ENCODE data around the gene BAHCC1. TPM values are rescaled to one million over a fixed set of nuclear protein-coding genes. Genes with fewer than 3 reads are reported as not detected.

The BAHCC1 gene
- total RNA-seq, 2 experiments from 2014 or later = 0.40 to 0.65 TPM

GRCh38 chr17:81398832-81399411 is 3.7 kb downstream of the BAHCC1 start:
- Mint-ChIP-seq H3K4me1 (ENCODE audit: low read depth) (peaks cover 28% of the 10 kb centered on the region), H3K4me3 (peak overlapping the region; percentile 61), H3K27ac (no peak overlapping the region), H3K36me3 (ENCODE audit: low read depth) (no peaks in the 10 kb centered on the region), H3K27me3 (peaks cover 60% of the 10 kb centered on the region), H3K9me3 (no peaks in the 10 kb centered on the region)
- CTCF ChIA-PET = interaction anchor here (6.2 kb wide), 1 partner anchor 85 kb away, joined by 29 read pairs; no protein-coding TSS in a partner anchor
- DNase-seq = no peak
- ATAC-seq = no peak
- no peak for TF ChIP-seq CTCF (IDR thresholded peaks at IDR 0.05)
- POLR2A ChIA-PET = interaction anchor here (1.0 kb wide), 1 partner anchor 86 kb away, joined by 3 read pairs; no protein-coding TSS in a partner anchor
- intact Hi-C loops (cut with micrococcal nuclease) = no loop called here

- DNase-seq = no peak
- ChIA-PET POLR2A (interaction anchor here (1.0 kb wide), 1 partner anchor 85 kb away, joined by 3 read pairs; no protein-coding TSS in a partner anchor), CTCF (interaction anchor here (6.2 kb wide), 1 partner anchor 84 kb away, joined by 29 read pairs; no protein-coding TSS in a partner anchor)
- peaks cover 24% of the 10 kb centered on the region for H3K4me1 Mint-ChIP-seq (ENCODE audit: low read depth)
- intact Hi-C loops (cut with micrococcal nuclease) = no loop called here
- ATAC-seq = no peak
- H3K27ac Mint-ChIP-seq = no peak overlapping the region
- peaks cover 59% of the 10 kb centered on the region for H3K27me3 Mint-ChIP-seq
- no peaks in the 10 kb centered on the region for H3K9me3 Mint-ChIP-seq
- H3K36me3 Mint-ChIP-seq (ENCODE audit: low read depth) = no peaks in the 10 kb centered on the region
- no peak for TF ChIP-seq CTCF (IDR thresholded peaks at IDR 0.05)
- H3K4me3 Mint-ChIP-seq = peak overlapping the region; percentile 49
Observed at GRCh38 chr17:81399481-81400153, 4.4 kb downstream of the BAHCC1 start.

GRCh38 chr17:81400154-81400977 is 5.1 kb downstream of the BAHCC1 start:
- no peak for ATAC-seq
- peaks cover 56% of the 10 kb centered on the region for H3K27me3 Mint-ChIP-seq
- H3K4me3 Mint-ChIP-seq = peak overlapping the region; percentile 49
- intact Hi-C loops (cut with micrococcal nuclease) = no loop called here
- ChIA-PET CTCF (interaction anchor here (6.2 kb wide), 1 partner anchor 84 kb away, joined by 29 read pairs; no protein-coding TSS in a partner anchor), POLR2A (no interaction called here)
- peaks cover 19% of the 10 kb centered on the region for H3K4me1 Mint-ChIP-seq (ENCODE audit: low read depth)
- H3K9me3 Mint-ChIP-seq = no peaks in the 10 kb centered on the region
- no peak for TF ChIP-seq CTCF (IDR thresholded peaks at IDR 0.05)
- H3K36me3 Mint-ChIP-seq (ENCODE audit: low read depth) = no peaks in the 10 kb centered on the region
- H3K27ac Mint-ChIP-seq = no peak overlapping the region
- DNase-seq = peak; percentile 37

- Mint-ChIP-seq H3K9me3 (no peaks in the 10 kb centered on the region), H3K27ac (no peak overlapping the region), H3K4me1 (ENCODE audit: low read depth) (peaks cover 16% of the 10 kb centered on the region), H3K4me3 (no peak overlapping the region), H3K27me3 (peaks cover 57% of the 10 kb centered on the region), H3K36me3 (ENCODE audit: low read depth) (no peaks in the 10 kb centered on the region)
- intact Hi-C loops (cut with micrococcal nuclease) = no loop called here
- no peak for ATAC-seq
- TF ChIP-seq CTCF (IDR thresholded peaks at IDR 0.05) = no peak
- CTCF ChIA-PET = interaction anchor here (0.7 to 6.2 kb wide), 4 partner anchors 9 to 83 kb away, joined by 3 to 29 read pairs (median 3); no protein-coding TSS in a partner anchor
- POLR2A ChIA-PET = no interaction called here
- DNase-seq = no peak
Observed at GRCh38 chr17:81400996-81401722, 5.9 kb downstream of the BAHCC1 start.
